HG03135 (cell line): ENCODE measurements around the gene PEG3.
"Not testable (repeated sequence)": the region's sequence is repeated elsewhere in the genome, so short reads cannot be mapped to it uniquely, and the experiment has no call there.

Experiments used
- ATAC-seq: cut with Tn5 transposase; IDR thresholded peaks from one replicate; pipeline ENCODE4 v1.9.1; 2021; ENCODE audit warnings: mild to moderate bottlenecking, moderate library complexity; ENCODE audit not compliant: unreplicated experiment

PEG3 gene

GRCh38 chr19:56840451-56841192 is at the start of gene PEG3, which contains the start of gene ZIM2:
Gene PEG3, minus strand, starts transcription at chr19:56840726. Its CDS starts 16,071 bp downstream, at chr19:56824655.
Gene ZIM2, minus strand, starts transcription at chr19:56840726. Its CDS starts 16,449 bp downstream, at chr19:56824277.
- no peak for ATAC-seq

GRCh38 chr19:56885173-56885985 is 44.9 kb upstream of the PEG3 start:
- ATAC-seq: no peak

GRCh38 chr19:56884441-56884840 is 43.9 kb upstream of the PEG3 start:
- ATAC-seq: no peak

GRCh38 chr19:56880592-56881190 is 40.2 kb upstream of the PEG3 start:
- no peak for ATAC-seq

GRCh38 chr19:56877069-56877715 is 36.7 kb upstream of the PEG3 start:
- no peak for ATAC-seq

- ATAC-seq: no peak
Observed at GRCh38 chr19:56875717-56876116, 35.2 kb upstream of the PEG3 start.

- no peak for ATAC-seq
Observed at GRCh38 chr19:56874530-56874929, 34.0 kb upstream of the PEG3 start.

- no peak for ATAC-seq
Observed at GRCh38 chr19:56873493-56873892, 33.0 kb upstream of the PEG3 start.

- no peak for ATAC-seq
Observed at GRCh38 chr19:56869886-56870285, 29.4 kb upstream of the PEG3 start.

- no peak for ATAC-seq
Observed at GRCh38 chr19:56868446-56868845, 27.9 kb upstream of the PEG3 start.

- ATAC-seq: no peak
Observed at GRCh38 chr19:56866538-56866937, 26.0 kb upstream of the PEG3 start.

- no peak for ATAC-seq
Observed at GRCh38 chr19:56864443-56865125, 24.1 kb upstream of the PEG3 start.

GRCh38 chr19:56862741-56863140 is 22.2 kb upstream of the PEG3 start:
- ATAC-seq: no peak

- not testable (repeated sequence) for ATAC-seq
Observed at GRCh38 chr19:56860409-56860808, 19.9 kb upstream of the PEG3 start.

GRCh38 chr19:56858026-56858425 is 17.5 kb upstream of the PEG3 start:
- no peak for ATAC-seq

- no peak for ATAC-seq
Observed at GRCh38 chr19:56856822-56857221, 16.3 kb upstream of the PEG3 start.

GRCh38 chr19:56852361-56852760 is 11.8 kb upstream of the PEG3 start:
- not testable (repeated sequence) for ATAC-seq

GRCh38 chr19:56848166-56848565 is 7.6 kb upstream of the PEG3 start:
- no peak for ATAC-seq

- no peak for ATAC-seq
Observed at GRCh38 chr19:56842412-56842811, 1.9 kb upstream of the PEG3 start.

- ATAC-seq: no peak
Observed at GRCh38 chr19:56841193-56841543, 642 bp upstream of the PEG3 start.
